ENCODE data around the gene TESK1.
"Not testable (repeated sequence)": the region's sequence is repeated elsewhere in the genome, so short reads cannot be mapped to it uniquely, and the experiment has no call there.

The TESK1 gene

GRCh38 chr9:35606726-35607125, 1.7 kb downstream of the TESK1 start:
- TF ChIP-seq CTCF (IDR thresholded peaks at IDR 0.05; ENCODE audit: control extremely low read depth, extremely low read depth, low read depth, missing control alignments) = no peak
- DNase-seq (ENCODE audit: extremely low spot score) = no peak
- ChIA-PET POLR2A (no interaction called here), CTCF (interaction anchor here (3.5 kb wide), 1 partner anchor 10 kb away, joined by 35 read pairs; the partner anchor contains the start of gene CD72)

- TF ChIP-seq CTCF (IDR thresholded peaks at IDR 0.05; ENCODE audit: control extremely low read depth, extremely low read depth, low read depth, missing control alignments) = no peak
- DNase-seq (ENCODE audit: extremely low spot score) = no peak
- POLR2A ChIA-PET = interaction anchor here (0.6 to 1.4 kb wide), 2 partner anchors 9 to 124 kb away, joined by 3 read pairs; partner anchors contain the start of gene CREB3
- CTCF ChIA-PET = interaction anchor here (1.0 to 6.5 kb wide), 4 partner anchors 9 to 232 kb away, joined by 3 to 53 read pairs (median 4); no protein-coding TSS in a partner anchor
Measured at GRCh38 chr9:35608221-35608620, 3.2 kb downstream of the TESK1 start.

- ChIA-PET CTCF (interaction anchor here (0.9 to 6.5 kb wide), 7 partner anchors 13 to 231 kb away, joined by 3 to 53 read pairs (median 4); partner anchors contain the start of genes CCDC107, RMRP and SPAG8), POLR2A (interaction anchor here (0.7 kb wide), 1 partner anchor 19 kb away, joined by 3 read pairs; no protein-coding TSS in a partner anchor)
- no peak for DNase-seq (ENCODE audit: extremely low spot score)
- no peak for TF ChIP-seq CTCF (IDR thresholded peaks at IDR 0.05; ENCODE audit: control extremely low read depth, extremely low read depth, low read depth, missing control alignments)
Measured at GRCh38 chr9:35609001-35609819, 4.1 kb downstream of the TESK1 start.

- CTCF ChIA-PET = interaction anchor here (1.0 to 11.5 kb wide), 10 partner anchors 9 to 203 kb away, joined by 3 to 97 read pairs (median 5); partner anchors contain the start of genes CCDC107, RMRP, SIT1 and SPAG8
- POLR2A ChIA-PET = no interaction called here
- no peak for TF ChIP-seq CTCF (IDR thresholded peaks at IDR 0.05; ENCODE audit: control extremely low read depth, extremely low read depth, low read depth, missing control alignments)
- DNase-seq (ENCODE audit: extremely low spot score) = no peak
Measured at GRCh38 chr9:35609820-35610163, 4.7 kb downstream of the TESK1 start.

- ChIA-PET CTCF (interaction anchor here (0.6 to 11.5 kb wide), 25 partner anchors 8 to 626 kb away, joined by 3 to 97 read pairs (median 5); partner anchors contain the start of genes CCDC107, PIGO, RMRP and SIT1), POLR2A (interaction anchor here (0.6 kb wide), 1 partner anchor 38 kb away, joined by 3 read pairs; no protein-coding TSS in a partner anchor)
- peak; percentile 70 for TF ChIP-seq CTCF (IDR thresholded peaks at IDR 0.05; ENCODE audit: control extremely low read depth, extremely low read depth, low read depth, missing control alignments)
- DNase-seq (ENCODE audit: extremely low spot score) = peak; percentile 46
Measured at GRCh38 chr9:35611230-35611797, 6.3 kb downstream of the TESK1 start.

- CTCF ChIA-PET = interaction anchor here (0.7 to 11.5 kb wide), 16 partner anchors 8 to 627 kb away, joined by 3 to 97 read pairs (median 4); partner anchors contain the start of genes PIGO and SIT1
- POLR2A ChIA-PET; DNase-seq (ENCODE audit: extremely low spot score): not testable (repeated sequence)
Measured at GRCh38 chr9:35612066-35612465, 7.0 kb downstream of the TESK1 start.

Data from GM10248 (cell line).